Liver (tissue), 3 donors: Measurements from ENCODE around the gene LCN2.

Experiments
- CTCF ChIP-seq: fragments of 150-350 bp; IDR thresholded peaks from 2 replicates; pipeline ENCODE4 v1.5.1; 2017; ENCODE audit warnings: improper control_type of control experiment, low read depth, low read length; ENCODE audit not compliant: missing input control
- EGR1 ChIP-seq, 2 donors: IDR thresholded peaks; 2 replicates each; pipeline ENCODE4 v1.6.1; 2016 to 2018; ENCODE audit warnings: antibody characterized with exemption in 2 of 2, low read depth in 2 of 2
- GABPA ChIP-seq, 2 donors: IDR thresholded peaks in 1 of 2; conservative IDR thresholded peaks in 1 of 2; 2 replicates each; pipeline ENCODE4 v1.6.1; 2016; ENCODE audit warnings: antibody characterized with exemption in 2 of 2, mild to moderate bottlenecking in 1 of 2, moderate library complexity in 1 of 2
- MAX ChIP-seq: IDR thresholded peaks from 2 replicates; pipeline ENCODE4 v1.6.1; 2016; ENCODE audit warnings: antibody characterized with exemption
- YY1 ChIP-seq: IDR thresholded peaks from 2 replicates; pipeline ENCODE4 v1.6.1; 2016; ENCODE audit warnings: antibody characterized with exemption, mild to moderate bottlenecking
- donor health status: healthy.
- donor health status: healthy.

- TF ChIP-seq YY1 (no peak), EGR1 (IDR thresholded peaks at IDR 0.05; ENCODE audit: low read depth in 2 of 2) (no peak), CTCF (no peak), MAX (no peak), GABPA (IDR thresholded peaks at IDR 0.05 in 1 of 2, conservative IDR thresholded peaks at IDR 0.05 in 1 of 2) (no peak)
Measured at GRCh38 chr9:128182893-128183588, 33.8 kb downstream of the LCN2 start.
